PC-3 (cell line): ENCODE results near the gene ZNF576.

Experiments
- EZH2 ChIP-seq: fragments of 300-600 bp; sonication (generic); IDR thresholded peaks from one replicate; pipeline ENCODE4 v1.6.1; 2017; ENCODE audit warnings: antibody characterized with exemption, mild to moderate bottlenecking, low read length; ENCODE audit not compliant: unreplicated experiment
- EZH2phosphoT487 ChIP-seq: fragments of 300-600 bp; sonication (generic); IDR thresholded peaks from 2 replicates; pipeline ENCODE4 v1.6.1; 2018; ENCODE audit warnings: mild to moderate bottlenecking, antibody characterized with exemption, low read length, borderline replicate concordance
- TF ChIP-seq, protein P1 (sequence below): fragments of 300-600 bp; sonication (generic); conservative IDR thresholded peaks from 2 replicates; pipeline ENCODE4 v1.5.1; 2017; ENCODE audit warnings: antibody characterized with exemption, low read depth, mild to moderate bottlenecking, low read length

DNA sequence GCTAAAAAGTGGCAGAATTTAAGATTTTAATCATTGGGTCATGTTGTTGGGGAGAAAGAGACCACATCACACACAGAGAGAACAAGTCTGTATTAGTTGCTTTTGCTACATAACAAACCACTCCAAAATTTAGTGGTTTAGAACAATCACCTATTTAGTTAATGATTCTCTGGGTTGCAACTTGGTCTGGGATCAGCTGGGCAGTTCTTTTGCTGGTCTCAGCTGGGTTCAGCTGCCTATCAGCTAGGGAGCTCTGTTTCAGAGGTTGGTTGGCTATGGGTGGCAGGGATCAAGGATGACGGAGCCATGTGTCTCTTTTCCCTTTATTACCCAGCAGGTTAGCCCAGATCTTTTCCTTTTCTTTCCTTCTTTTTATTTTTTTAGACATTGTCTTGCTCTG is 11.9 kb upstream of the ZNF576 start:
- TF ChIP-seq, protein P1, sequence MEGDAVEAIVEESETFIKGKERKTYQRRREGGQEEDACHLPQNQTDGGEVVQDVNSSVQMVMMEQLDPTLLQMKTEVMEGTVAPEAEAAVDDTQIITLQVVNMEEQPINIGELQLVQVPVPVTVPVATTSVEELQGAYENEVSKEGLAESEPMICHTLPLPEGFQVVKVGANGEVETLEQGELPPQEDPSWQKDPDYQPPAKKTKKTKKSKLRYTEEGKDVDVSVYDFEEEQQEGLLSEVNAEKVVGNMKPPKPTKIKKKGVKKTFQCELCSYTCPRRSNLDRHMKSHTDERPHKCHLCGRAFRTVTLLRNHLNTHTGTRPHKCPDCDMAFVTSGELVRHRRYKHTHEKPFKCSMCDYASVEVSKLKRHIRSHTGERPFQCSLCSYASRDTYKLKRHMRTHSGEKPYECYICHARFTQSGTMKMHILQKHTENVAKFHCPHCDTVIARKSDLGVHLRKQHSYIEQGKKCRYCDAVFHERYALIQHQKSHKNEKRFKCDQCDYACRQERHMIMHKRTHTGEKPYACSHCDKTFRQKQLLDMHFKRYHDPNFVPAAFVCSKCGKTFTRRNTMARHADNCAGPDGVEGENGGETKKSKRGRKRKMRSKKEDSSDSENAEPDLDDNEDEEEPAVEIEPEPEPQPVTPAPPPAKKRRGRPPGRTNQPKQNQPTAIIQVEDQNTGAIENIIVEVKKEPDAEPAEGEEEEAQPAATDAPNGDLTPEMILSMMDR, result no peak
- TF ChIP-seq EZH2 (no peak), EZH2phosphoT487 (no peak)
